ENCODE measurements around the gene IQCB1. TPM values are rescaled to one million over a fixed set of nuclear protein-coding genes. Genes with fewer than 3 reads are reported as not detected.
"Not testable (repeated sequence)": the region's sequence is repeated elsewhere in the genome, so short reads cannot be mapped to it uniquely, and the experiment has no call there.

IQCB1 gene
- total and polyA plus RNA-seq, 4 experiments from 2014 or later: 18.7 to 38.2 (median 30.1) TPM

- ChIA-PET CTCF (ENCODE audit: partially characterized antibody) (interaction anchor here (1.1 to 1.8 kb wide), 3 partner anchors 11 to 88 kb away, joined by 4 to 7 read pairs (median 5); partner anchors contain the start of gene HCLS1), POLR2A (ENCODE audit: partially characterized antibody) (interaction anchor here (0.6 to 2.7 kb wide), 13 partner anchors 13 to 1044 kb away, joined by 3 to 33 read pairs (median 4); partner anchors contain the start of genes EAF2, FAM162A, HCLS1 and HSPBAP1)
- no peaks in the 10 kb centered on the region for H3K9me3 ChIP-seq (ENCODE audit: control insufficient read depth in 1 of 2, low read length in 2 of 2)
- no peak within 1 kb of the TSS for H3K27ac Mint-ChIP-seq
- DNase-seq: peak; percentile 93 to 98 (median 97)
- H3K27me3 Mint-ChIP-seq: peaks cover 6 to 7% of the 10 kb centered on the region in 2 donors
- no peaks in the 10 kb centered on the region for H3K9me3 Mint-ChIP-seq
- intact Hi-C loops (cut with micrococcal nuclease): loop anchor here (1.0 to 10.0 kb wide), 10 partner anchors 86 to 1836 kb away; partner anchors contain the start of genes EAF2, FAM162A, GSK3B and HACD2
- H3K36me3 ChIP-seq (ENCODE audit: insufficient read depth, low read length): no peaks in the 10 kb centered on the region
- peak within 1 kb of the TSS in 2 of 8 donors; percentile 17 to 44 for H3K4me3 Mint-ChIP-seq
- no peaks in the 10 kb centered on the region for H3K27me3 ChIP-seq (ENCODE audit: insufficient read depth, low read length)
- peaks cover 8 to 10% (median 9%) of the 10 kb centered on the region in 4 donors for H3K4me1 Mint-ChIP-seq
- H3K4me3 ChIP-seq (ENCODE audit: low read length in 2 of 2): peak within 1 kb of the TSS; percentile 75 to 86
- H3K27ac ChIP-seq (ENCODE audit: low read depth, low read length): peak within 1 kb of the TSS; percentile 99
- H3K4me1 ChIP-seq (ENCODE audit: insufficient read depth, low read length): peaks cover 34% of the 10 kb centered on the region
- no peaks in the 10 kb centered on the region for H3K36me3 Mint-ChIP-seq
Measured at GRCh38 chr3:121749276-121750086, 85.4 kb downstream of the IQCB1 start, which contains the start of gene GOLGB1. Gene GOLGB1 (minus strand): TSS chr3:121749741. CDS start chr3:121730971, 18,770 bp downstream.

GRCh38 chr3:121748680-121749275 is 86.1 kb downstream of the IQCB1 start:
- H3K4me1 Mint-ChIP-seq: peaks cover 8 to 10% (median 9%) of the 10 kb centered on the region in 4 donors
- Histone ChIP-seq H3K27ac (ENCODE audit: low read depth, low read length) (peak overlapping the region; percentile 99), H3K4me3 (ENCODE audit: low read length in 2 of 2) (peak overlapping the region; percentile 75 to 86), H3K9me3 (ENCODE audit: control insufficient read depth in 1 of 2, low read length in 2 of 2) (no peaks in the 10 kb centered on the region), H3K4me1 (ENCODE audit: insufficient read depth, low read length) (peaks cover 34% of the 10 kb centered on the region), H3K36me3 (ENCODE audit: insufficient read depth, low read length) (no peaks in the 10 kb centered on the region), H3K27me3 (ENCODE audit: insufficient read depth, low read length) (no peaks in the 10 kb centered on the region)
- intact Hi-C loops (cut with micrococcal nuclease): loop anchor here (1.0 to 10.0 kb wide), 10 partner anchors 87 to 1837 kb away; partner anchors contain the start of genes EAF2, FAM162A, GSK3B and HACD2
- no peak overlapping the region for H3K4me3 Mint-ChIP-seq
- ChIA-PET CTCF (ENCODE audit: partially characterized antibody) (interaction anchor here (1.1 to 1.8 kb wide), 3 partner anchors 11 to 88 kb away, joined by 4 to 7 read pairs (median 5); partner anchors contain the start of gene HCLS1), POLR2A (ENCODE audit: partially characterized antibody) (interaction anchor here (0.7 to 2.7 kb wide), 12 partner anchors 13 to 1045 kb away, joined by 3 to 33 read pairs (median 4); partner anchors contain the start of genes EAF2, FAM162A, HCLS1 and HSPBAP1)
- H3K27ac Mint-ChIP-seq: no peak overlapping the region
- H3K27me3 Mint-ChIP-seq: peaks cover 6 to 7% of the 10 kb centered on the region in 2 donors
- no peaks in the 10 kb centered on the region for H3K9me3 Mint-ChIP-seq
- H3K36me3 Mint-ChIP-seq: no peaks in the 10 kb centered on the region
- peak in 3 of 5 donors; percentile 13 to 32 (median 15) for DNase-seq

DNA sequence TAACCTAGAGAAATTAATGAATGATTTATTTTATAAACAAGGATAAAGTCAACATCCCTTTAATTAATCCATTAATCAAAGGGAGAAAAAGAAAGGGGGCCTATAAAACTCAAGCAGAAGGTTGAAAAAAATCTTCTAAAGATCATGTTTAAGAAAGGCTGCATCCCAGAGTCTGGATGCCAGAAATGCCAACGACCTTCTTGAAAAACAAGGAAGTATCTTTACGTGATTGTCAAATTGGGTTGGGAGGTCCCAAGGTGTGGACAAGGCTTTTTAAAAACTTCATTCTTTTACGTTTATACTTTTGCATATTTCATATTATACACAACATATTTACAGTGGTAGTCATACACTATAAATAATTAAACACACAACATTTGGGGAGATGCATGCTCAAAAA is 86.9 kb downstream of the IQCB1 start:
- Mint-ChIP-seq H3K4me3 (no peak overlapping the region), H3K9me3 (peaks cover 0 to 3% (median 0%) of the 10 kb centered on the region in 8 donors), H3K27me3 (peaks cover 6 to 7% of the 10 kb centered on the region in 2 donors), H3K4me1 (peaks cover 8 to 12% (median 10%) of the 10 kb centered on the region in 4 donors), H3K36me3 (peaks cover 2 to 3% of the 10 kb centered on the region in 2 donors), H3K27ac (peak overlapping the region in 1 of 7 donors; percentile 17)
- ChIA-PET CTCF (ENCODE audit: partially characterized antibody) (no interaction called here), POLR2A (ENCODE audit: partially characterized antibody) (interaction anchor here (0.7 to 1.7 kb wide), 4 partner anchors 30 to 87 kb away, joined by 3 to 4 read pairs (median 4); partner anchors contain the start of genes EAF2, HCLS1 and IQCB1)
- H3K36me3 ChIP-seq (ENCODE audit: insufficient read depth, low read length): no peaks in the 10 kb centered on the region
- DNase-seq: no peak
- H3K27me3 ChIP-seq (ENCODE audit: insufficient read depth, low read length): no peaks in the 10 kb centered on the region
- H3K27ac ChIP-seq (ENCODE audit: low read depth, low read length): no peak overlapping the region
- peaks cover 34% of the 10 kb centered on the region for H3K4me1 ChIP-seq (ENCODE audit: insufficient read depth, low read length)
- peak overlapping the region; percentile 75 to 86 for H3K4me3 ChIP-seq (ENCODE audit: low read length in 2 of 2)
- no peaks in the 10 kb centered on the region for H3K9me3 ChIP-seq (ENCODE audit: control insufficient read depth in 1 of 2, low read length in 2 of 2)
- intact Hi-C loops (cut with micrococcal nuclease): loop anchor here (2.0 to 10.0 kb wide), 3 partner anchors 1045 to 1653 kb away; partner anchors contain the start of genes GSK3B, HSPBAP1 and NDUFB4

GRCh38 chr3:121743106-121743505 is 91.8 kb downstream of the IQCB1 start:
- H3K27me3 ChIP-seq (ENCODE audit: insufficient read depth, low read length); H3K27ac Mint-ChIP-seq; H3K27ac ChIP-seq (ENCODE audit: low read depth, low read length); H3K4me3 Mint-ChIP-seq; H3K9me3 ChIP-seq (ENCODE audit: control insufficient read depth in 1 of 2, low read length in 2 of 2); CTCF ChIA-PET (ENCODE audit: partially characterized antibody); H3K9me3 Mint-ChIP-seq; POLR2A ChIA-PET (ENCODE audit: partially characterized antibody); H3K36me3 ChIP-seq (ENCODE audit: insufficient read depth, low read length); H3K4me3 ChIP-seq (ENCODE audit: low read length in 2 of 2); H3K27me3 Mint-ChIP-seq; DNase-seq: not testable (repeated sequence)
- intact Hi-C loops (cut with micrococcal nuclease): loop anchor here (10.0 kb wide), 2 partner anchors 1148 to 1648 kb away; partner anchors contain the start of genes GSK3B and NDUFB4
- peaks cover 24% of the 10 kb centered on the region for H3K4me1 ChIP-seq (ENCODE audit: insufficient read depth, low read length)
- Mint-ChIP-seq H3K36me3 (peaks cover 21 to 24% of the 10 kb centered on the region in 2 donors), H3K4me1 (peaks cover 24 to 52% (median 34%) of the 10 kb centered on the region in 4 donors)

DNA sequence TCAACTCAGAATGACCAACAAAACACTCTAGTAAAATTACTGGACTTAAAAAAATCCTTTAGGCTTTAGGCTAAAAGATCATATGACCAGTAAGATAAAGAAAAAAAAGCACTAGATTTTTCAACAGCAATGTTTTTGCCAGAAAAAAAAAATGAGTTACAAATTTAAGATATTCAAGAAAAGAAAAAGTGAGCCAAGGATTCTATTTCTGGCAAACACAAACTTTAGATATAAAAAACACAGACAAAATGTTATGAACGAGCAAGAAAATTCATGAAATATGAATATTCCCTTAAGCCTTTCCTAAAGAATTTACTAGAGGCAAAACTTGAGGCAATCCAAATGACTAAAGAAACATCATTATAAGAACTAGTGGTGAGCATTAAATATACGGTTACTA is 94.0 kb downstream of the IQCB1 start:
- Histone ChIP-seq H3K4me1 (ENCODE audit: insufficient read depth, low read length) (peaks cover 14% of the 10 kb centered on the region), H3K27me3 (ENCODE audit: insufficient read depth, low read length) (no peaks in the 10 kb centered on the region), H3K4me3 (ENCODE audit: low read length in 2 of 2) (no peak overlapping the region), H3K36me3 (ENCODE audit: insufficient read depth, low read length) (no peaks in the 10 kb centered on the region), H3K27ac (ENCODE audit: low read depth, low read length) (no peak overlapping the region), H3K9me3 (ENCODE audit: control insufficient read depth in 1 of 2, low read length in 2 of 2) (no peaks in the 10 kb centered on the region)
- no peak for DNase-seq
- H3K27ac Mint-ChIP-seq: peak overlapping the region in 1 of 7 donors; percentile 72
- no peaks in the 10 kb centered on the region for H3K27me3 Mint-ChIP-seq
- peaks cover 26 to 28% of the 10 kb centered on the region in 2 donors for H3K36me3 Mint-ChIP-seq
- peaks cover 0 to 6% (median 2%) of the 10 kb centered on the region in 8 donors for H3K9me3 Mint-ChIP-seq
- H3K4me3 Mint-ChIP-seq: no peak overlapping the region
- ChIA-PET CTCF (ENCODE audit: partially characterized antibody) (no interaction called here), POLR2A (ENCODE audit: partially characterized antibody) (no interaction called here)
- peaks cover 29 to 61% (median 40%) of the 10 kb centered on the region in 4 donors for H3K4me1 Mint-ChIP-seq
- intact Hi-C loops (cut with micrococcal nuclease): loop anchor here (10.0 kb wide), 2 partner anchors 1146 to 1646 kb away; partner anchors contain the start of genes GSK3B and NDUFB4

- H3K27me3 ChIP-seq (ENCODE audit: insufficient read depth, low read length): no peaks in the 10 kb centered on the region
- peak overlapping the region in 1 of 7 donors; percentile 41 for H3K27ac Mint-ChIP-seq
- H3K9me3 Mint-ChIP-seq: peaks cover 0 to 6% (median 2%) of the 10 kb centered on the region in 8 donors
- H3K4me1 Mint-ChIP-seq: peaks cover 33 to 62% (median 47%) of the 10 kb centered on the region in 4 donors
- peaks cover 26 to 28% of the 10 kb centered on the region in 2 donors for H3K36me3 Mint-ChIP-seq
- no peaks in the 10 kb centered on the region for H3K9me3 ChIP-seq (ENCODE audit: control insufficient read depth in 1 of 2, low read length in 2 of 2)
- H3K27me3 Mint-ChIP-seq: no peaks in the 10 kb centered on the region
- POLR2A ChIA-PET (ENCODE audit: partially characterized antibody): no interaction called here
- no peak overlapping the region for H3K4me3 ChIP-seq (ENCODE audit: low read length in 2 of 2)
- intact Hi-C loops (cut with micrococcal nuclease): loop anchor here (10.0 kb wide), 2 partner anchors 1145 to 1645 kb away; partner anchors contain the start of genes GSK3B and NDUFB4
- H3K27ac ChIP-seq (ENCODE audit: low read depth, low read length): no peak overlapping the region
- CTCF ChIA-PET (ENCODE audit: partially characterized antibody): no interaction called here
- peaks cover 8% of the 10 kb centered on the region for H3K4me1 ChIP-seq (ENCODE audit: insufficient read depth, low read length)
- DNase-seq: no peak
- no peaks in the 10 kb centered on the region for H3K36me3 ChIP-seq (ENCODE audit: insufficient read depth, low read length)
- peak overlapping the region in 2 of 8 donors; percentile 8 to 10 for H3K4me3 Mint-ChIP-seq
Measured at GRCh38 chr3:121739902-121740301, 95.0 kb downstream of the IQCB1 start.
